GM23338 (cell line): ENCODE measurements around the gene PHACTR1.

Source experiments
- CREB1 ChIP-seq: fragments of 250-450 bp; sonication (Bioruptor Pico); IDR thresholded peaks from 2 replicates; pipeline ENCODE4 v1.5.0; 2020; ENCODE audit warnings: low read depth, mild to moderate bottlenecking, moderate library complexity
- CTCF ChIP-seq, 2 experiments: fragments of 200-600 bp in 1 of 2; sonication (generic) in 1 of 2; conservative IDR thresholded peaks; 2 replicates each; pipeline versions ENCODE4 v1.5.1 to v1.6.1; 2016 to 2017; ENCODE audit warnings: antibody characterized with exemption in 2 of 2, low read depth in 2 of 2, mild to moderate bottlenecking in 2 of 2, moderate library complexity in 1 of 2
- ETS1 ChIP-seq: IDR thresholded peaks from 2 replicates; pipeline ENCODE4 v1.6.1; 2016; ENCODE audit warnings: antibody characterized with exemption
- EZH2 ChIP-seq: fragments of 200-600 bp; sonication (generic); IDR thresholded peaks from one replicate; pipeline ENCODE4 v1.8.0; 2017; ENCODE audit warnings: antibody characterized with exemption, mild to moderate bottlenecking, low read depth; ENCODE audit not compliant: unreplicated experiment
- EZH2phosphoT487 ChIP-seq: fragments of 200-600 bp; sonication (generic); IDR thresholded peaks from one replicate; pipeline ENCODE4 v1.8.1; 2018; ENCODE audit warnings: antibody characterized with exemption; ENCODE audit not compliant: unreplicated experiment
- JUNB ChIP-seq: IDR thresholded peaks from one replicate; pipeline ENCODE4 v1.6.1; 2016; ENCODE audit warnings: antibody characterized with exemption; ENCODE audit not compliant: unreplicated experiment
- NANOG ChIP-seq: IDR thresholded peaks from 2 replicates; pipeline ENCODE4 v1.6.1; 2016; ENCODE audit warnings: antibody characterized with exemption, borderline replicate concordance
- POLR2AphosphoS5 ChIP-seq: IDR thresholded peaks from 2 replicates; pipeline ENCODE4 v1.6.1; 2016; ENCODE audit warnings: antibody characterized with exemption, low read depth
- REST ChIP-seq: IDR thresholded peaks from one replicate; pipeline ENCODE4 v1.6.1; 2018; ENCODE audit warnings: antibody characterized with exemption; ENCODE audit not compliant: unreplicated experiment
- STAT1 ChIP-seq: IDR thresholded peaks from one replicate; pipeline ENCODE4 v1.6.1; 2016; ENCODE audit warnings: antibody characterized with exemption; ENCODE audit not compliant: unreplicated experiment
- ZNF114 ChIP-seq: fragments of 250-450 bp; sonication (Bioruptor Pico); IDR thresholded peaks from 2 replicates; pipeline ENCODE4 v1.5.0; 2020; ENCODE audit warnings: mild to moderate bottlenecking, moderate library complexity
- ZNF331 ChIP-seq: fragments of 250-450 bp; sonication (Bioruptor Pico); IDR thresholded peaks from 2 replicates; pipeline ENCODE4 v1.5.0; 2020; ENCODE audit warnings: low read depth, mild to moderate bottlenecking, moderate library complexity

DNA sequence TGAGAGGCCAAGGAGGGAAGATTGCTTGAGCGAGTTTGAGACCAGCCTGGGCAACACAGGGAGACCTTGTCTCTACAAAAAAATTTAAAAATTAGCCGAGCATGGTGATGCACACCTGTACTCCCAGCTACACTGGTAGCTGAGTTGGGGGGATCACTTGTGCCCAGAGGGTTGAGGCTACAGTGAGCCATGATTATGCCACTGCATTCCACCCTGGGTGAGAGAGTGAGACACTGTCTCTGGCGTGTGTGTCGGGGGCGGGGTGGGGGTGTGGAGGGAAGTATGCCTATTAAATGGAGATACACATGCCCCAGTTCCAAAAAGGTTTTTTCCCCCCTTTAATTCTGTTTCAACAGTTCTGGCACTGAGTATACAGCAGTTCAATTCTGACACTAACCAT, 388.6 kb downstream of the PHACTR1 start:
- TF ChIP-seq REST (no peak), CTCF (conservative IDR thresholded peaks at IDR 0.05; ENCODE audit: low read depth in 2 of 2) (no peak), STAT1 (no peak), EZH2 (no peak), POLR2AphosphoS5 (no peak), JUNB (no peak), ZNF114 (CRISPR knock-in tag) (no peak), CREB1 (CRISPR knock-in tag) (no peak), EZH2phosphoT487 (no peak), NANOG (no peak), ZNF331 (no peak), ETS1 (no peak)
